GM21576 (cell line): ENCODE data around the gene TAP1.
"Not testable (repeated sequence)": the region's sequence is repeated elsewhere in the genome, so short reads cannot be mapped to it uniquely, and the experiment has no call there.

Experiments used
- ATAC-seq: cut with Tn5 transposase; IDR thresholded peaks from one replicate; pipeline ENCODE4 v1.9.1; 2021; ENCODE audit warnings: mild to moderate bottlenecking, moderate library complexity; ENCODE audit not compliant: unreplicated experiment

TAP1 gene

DNA sequence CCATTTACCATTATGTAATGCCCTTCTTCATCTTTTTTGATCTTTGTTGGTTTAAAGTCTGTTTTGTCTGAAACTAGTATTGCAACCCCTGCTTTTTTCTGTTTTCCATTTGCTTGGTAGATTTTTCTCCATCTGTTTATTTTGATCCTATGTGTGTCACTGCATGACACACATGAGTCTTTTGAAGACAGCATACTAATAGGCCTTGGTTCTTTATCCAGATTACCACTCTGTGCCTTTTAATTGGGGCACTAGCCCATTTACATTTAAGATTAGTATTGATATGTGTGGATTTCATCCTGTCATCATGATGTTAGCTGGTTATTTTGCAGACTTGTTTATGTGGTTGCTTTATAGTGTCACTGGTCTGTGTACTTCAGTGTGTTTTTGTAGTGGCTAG lies 48.1 kb downstream of the TAP1 start:
- ATAC-seq = not testable (repeated sequence)

DNA sequence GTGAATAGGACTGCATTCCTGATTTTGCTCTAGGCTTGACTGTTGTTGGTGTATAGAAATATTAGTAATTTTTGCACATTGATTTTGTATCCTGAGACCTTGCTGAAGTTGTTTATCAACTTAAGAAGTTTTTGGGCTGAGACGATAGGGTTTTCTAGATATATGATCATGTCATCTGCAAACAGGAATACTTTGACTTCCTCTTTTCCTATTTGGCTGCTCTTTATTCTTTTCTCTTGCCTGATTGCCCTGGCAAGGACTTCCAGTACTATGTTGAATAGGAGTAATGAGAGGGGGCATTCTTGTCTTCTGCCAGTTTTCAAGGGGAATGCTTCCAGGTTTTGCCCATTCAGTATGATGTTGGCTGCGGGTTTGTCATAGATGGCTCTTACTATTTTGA lies 50.1 kb downstream of the TAP1 start:
- ATAC-seq = no peak

DNA sequence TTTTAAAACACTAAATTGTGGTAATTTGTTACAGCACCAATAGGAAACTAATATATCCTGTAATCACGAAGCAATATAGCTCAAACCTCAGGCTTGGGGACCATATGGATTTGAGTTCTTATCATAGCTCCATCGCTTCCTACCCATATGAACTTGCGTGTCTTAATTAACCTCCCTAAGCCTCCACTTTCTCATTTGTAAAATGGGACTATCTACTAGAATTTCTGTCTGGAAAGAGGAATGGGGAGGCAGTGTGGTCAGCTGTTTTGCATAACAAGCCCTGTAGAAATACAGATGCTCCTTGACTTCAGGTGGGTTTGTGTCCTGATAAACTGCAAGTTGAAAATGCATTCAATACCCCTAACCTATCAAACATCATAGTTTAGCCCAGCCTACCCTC lies 53.8 kb downstream of the TAP1 start:
- no peak for ATAC-seq

DNA sequence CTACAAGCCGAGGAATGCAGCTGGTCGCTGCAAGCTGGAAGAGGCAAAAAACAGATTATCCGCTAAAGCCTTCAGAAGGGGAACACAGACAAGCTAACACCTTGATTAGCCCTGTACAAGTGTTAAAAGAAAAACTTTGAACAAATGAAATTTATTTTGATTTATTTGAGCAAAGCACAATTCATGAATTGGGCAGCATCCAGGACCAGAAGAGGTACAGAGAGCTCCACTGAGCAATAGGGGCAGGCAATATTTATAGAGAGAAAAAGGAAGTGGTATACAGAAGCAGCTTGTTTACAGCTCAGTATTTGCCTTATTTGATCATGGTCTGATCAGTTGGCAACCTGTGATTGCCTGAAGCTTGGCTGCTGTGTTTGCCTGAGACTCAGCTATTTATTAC lies 54.3 kb downstream of the TAP1 start:
- ATAC-seq = no peak

DNA sequence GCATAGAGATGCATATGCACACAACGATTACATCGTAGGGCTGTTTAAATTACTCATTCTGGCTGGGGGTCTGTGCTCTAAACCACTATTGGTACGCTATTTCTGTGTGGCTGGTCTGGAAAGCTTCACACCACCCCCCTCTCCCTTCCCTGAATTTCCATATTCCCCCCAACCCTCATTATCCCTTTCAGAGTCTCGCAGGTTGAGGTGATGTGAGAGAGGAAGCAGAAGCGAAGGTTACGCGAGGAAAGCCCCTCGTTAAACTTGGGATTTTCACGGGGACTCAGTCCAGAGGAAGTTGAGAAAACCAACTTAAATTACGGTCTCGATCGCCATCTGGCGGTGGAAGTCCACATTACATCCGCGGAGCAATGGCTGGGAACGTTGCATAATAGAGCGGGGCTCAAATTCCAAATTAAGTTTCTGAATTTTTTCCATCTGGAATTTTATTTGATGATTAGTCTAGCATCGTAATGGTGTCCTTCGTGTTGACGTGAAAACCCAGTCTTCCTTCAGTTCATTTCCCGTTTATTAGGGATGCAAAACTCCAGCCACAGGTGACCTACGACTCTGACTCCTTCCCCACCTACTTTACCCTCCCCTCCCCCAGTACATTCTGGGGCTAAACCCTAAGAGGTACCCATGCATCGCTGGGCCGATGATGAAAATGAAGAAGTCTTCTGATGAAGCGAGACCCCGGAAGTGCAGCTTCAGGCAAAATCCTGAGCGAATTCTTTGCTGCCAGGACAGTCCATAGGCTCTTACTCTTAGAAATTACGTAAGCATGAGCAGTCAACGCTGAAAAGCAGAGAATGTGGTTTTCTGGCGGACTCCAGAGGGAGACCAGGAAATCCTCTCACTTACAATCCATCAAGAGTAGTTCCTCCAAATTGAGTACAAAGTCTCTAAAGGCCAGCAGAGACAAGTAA lies 56.4 kb downstream of the TAP1 start:
- no peak for ATAC-seq
